AG04449 (cell line): ENCODE measurements around the gene C19orf38.
"Not testable (repeated sequence)": the region's sequence is repeated elsewhere in the genome, so short reads cannot be mapped to it uniquely, and the experiment has no call there.

Experiments
- CTCF ChIA-PET: fragments of 350-600 bp; formaldehyde crosslinking; extraction: SDS; loops from one replicate; lab custom pipeline; 2021; ENCODE audit warnings: antibody characterized with exemption; lab: Yijun Ruan, JAX
- POLR2A ChIA-PET: fragments of 400-600, 350-600 bp; formaldehyde crosslinking; extraction: SDS; loops from one replicate; lab custom pipeline; 2020; ENCODE audit warnings: antibody characterized with exemption, inconsistent platforms; lab: Yijun Ruan, JAX
- DNase-seq: peaks from one replicate; pipeline ENCODE4 v3.0.0-alpha.2; 2010; ENCODE audit warnings: low read depth, low spot score
- H3K4me3 ChIP-seq: 2 replicates; pipeline ENCODE4 v1.5.1; 2011; ENCODE audit warnings: low read depth, mild to moderate bottlenecking, control low read depth, low read length
- CTCF ChIP-seq: IDR thresholded peaks from one replicate; pipeline ENCODE4 v1.5.1; 2011; ENCODE audit warnings: mild to moderate bottlenecking, moderate library complexity, low read length, control low read depth, inconsistent platforms; ENCODE audit not compliant: insufficient read depth; ENCODE audit errors: missing control alignments

Gene C19orf38

GRCh38 chr19:10832939-10833296 is 15.3 kb upstream of the C19orf38 start:
- H3K4me3 ChIP-seq, result no peak overlapping the region
- POLR2A ChIA-PET, result no interaction called here
- CTCF ChIA-PET, result interaction anchor here (1.0 to 1.3 kb wide), 3 partner anchors 9 to 116 kb away, joined by 3 to 6 read pairs (median 4); partner anchors contain the start of gene DNM2
- no peak for DNase-seq
- no peak for TF ChIP-seq CTCF

- ChIA-PET POLR2A (interaction anchor here (0.5 to 1.7 kb wide), 10 partner anchors 9 to 140 kb away, joined by 3 to 11 read pairs (median 4); partner anchors contain the start of genes CARM1 and DNM2), CTCF (interaction anchor here (0.8 to 25.0 kb wide), 8 partner anchors 9 to 117 kb away, joined by 3 to 559 read pairs (median 6); partner anchors contain the start of genes CARM1 and DNM2)
- no peak for DNase-seq
- TF ChIP-seq CTCF, result no peak
- peak overlapping the region; percentile 55 for H3K4me3 ChIP-seq
These were observed 13.0 kb upstream of the C19orf38 start for GRCh38 chr19:10835089-10835753.

- POLR2A ChIA-PET, result interaction anchor here (0.5 to 1.7 kb wide), 12 partner anchors 9 to 141 kb away, joined by 3 to 11 read pairs (median 4); partner anchors contain the start of genes CARM1 and DNM2
- TF ChIP-seq CTCF, result peak; percentile 24
- DNase-seq, result peak; percentile 92
- peak within 1 kb of the TSS; percentile 79 for H3K4me3 ChIP-seq
- CTCF ChIA-PET, result interaction anchor here (0.5 to 25.0 kb wide), 11 partner anchors 10 to 330 kb away, joined by 3 to 559 read pairs (median 4); partner anchors contain the start of genes CARM1 and DNM2
These were observed 12.3 kb upstream of the C19orf38 start, which contains the start of gene TMED1 for GRCh38 chr19:10835754-10836478. Gene TMED1 (minus strand): TSS chr19:10836212. CDS start chr19:10836191, 21 bp downstream.

GRCh38 chr19:10836479-10837330 is 11.5 kb upstream of the C19orf38 start:
- H3K4me3 ChIP-seq, result peak overlapping the region; percentile 79
- DNase-seq, result no peak
- ChIA-PET POLR2A (interaction anchor here (0.8 to 1.7 kb wide), 8 partner anchors 11 to 119 kb away, joined by 3 to 11 read pairs (median 6); partner anchors contain the start of gene DNM2), CTCF (interaction anchor here (1.0 to 25.0 kb wide), 10 partner anchors 9 to 199 kb away, joined by 3 to 559 read pairs (median 4); partner anchors contain the start of genes CARM1 and DNM2)
- TF ChIP-seq CTCF, result no peak

GRCh38 chr19:10837649-10838048 is 10.6 kb upstream of the C19orf38 start:
- DNase-seq, POLR2A ChIA-PET, H3K4me3 ChIP-seq: not testable (repeated sequence)
- CTCF ChIA-PET, result interaction anchor here (1.0 to 25.0 kb wide), 3 partner anchors 8 to 27 kb away, joined by 3 to 559 read pairs (median 7); partner anchors contain the start of gene CARM1

- CTCF ChIA-PET, result interaction anchor here (2.5 to 25.0 kb wide), 2 partner anchors 26 to 121 kb away, joined by 10 to 559 read pairs; partner anchors contain the start of genes CARM1 and DNM2
- POLR2A ChIA-PET, result no interaction called here
- TF ChIP-seq CTCF, result no peak
- no peak overlapping the region for H3K4me3 ChIP-seq
- no peak for DNase-seq
These were observed 9.8 kb upstream of the C19orf38 start for GRCh38 chr19:10838377-10838776.
